Raji (cell line): ENCODE measurements around the gene SH2D3C.
A peak's percentile ranks its signal among the peaks of the same experiment; 100 is the strongest.

Experiments
- POLR2A ChIP-seq: IDR thresholded peaks from 2 replicates; pipeline ENCODE4 v1.6.1; 2011; ENCODE audit warnings: low read depth, low read length, control low read depth; ENCODE audit not compliant: insufficient read depth

SH2D3C gene

DNA sequence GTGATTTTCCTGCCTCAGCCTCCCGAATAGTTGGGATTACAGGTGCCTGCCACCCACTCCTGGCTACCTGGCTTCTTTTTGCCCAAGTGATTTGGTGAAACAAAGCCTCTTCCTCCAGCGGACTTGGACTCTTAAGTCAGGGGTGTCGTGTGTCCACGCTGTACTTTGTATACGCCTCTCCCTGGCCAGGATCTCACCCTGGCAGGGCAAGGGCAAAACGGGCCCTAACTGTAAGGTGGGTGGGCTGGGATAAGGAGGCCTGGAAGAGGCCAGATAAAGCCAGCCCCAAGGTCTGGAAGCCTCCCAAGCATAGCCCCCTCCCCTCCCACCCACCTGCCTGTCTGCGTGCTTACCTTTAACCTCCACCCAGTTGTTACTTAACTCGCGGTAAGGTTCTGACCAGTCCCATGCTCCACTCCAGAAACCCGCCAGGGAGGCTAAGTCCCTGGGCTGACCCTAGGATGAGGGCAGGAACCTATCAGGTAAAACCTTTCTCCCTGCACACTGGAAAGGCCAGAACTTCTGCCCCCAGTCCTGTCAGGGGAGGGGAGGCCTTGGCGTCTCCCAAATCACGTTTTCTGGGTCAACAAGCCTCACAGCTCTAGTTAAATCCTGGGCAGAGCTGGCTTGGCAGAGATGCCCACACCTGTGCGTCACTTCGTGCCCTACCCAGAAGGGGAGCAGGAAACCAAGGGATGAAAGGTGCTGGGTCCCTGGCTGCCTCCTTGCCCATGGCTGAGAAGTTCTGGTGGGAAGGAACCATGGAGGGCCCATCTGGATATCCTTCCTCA, 15.7 kb upstream of the SH2D3C start:
- no peak; the same call in 1 of the 2 replicates for TF ChIP-seq POLR2A

DNA sequence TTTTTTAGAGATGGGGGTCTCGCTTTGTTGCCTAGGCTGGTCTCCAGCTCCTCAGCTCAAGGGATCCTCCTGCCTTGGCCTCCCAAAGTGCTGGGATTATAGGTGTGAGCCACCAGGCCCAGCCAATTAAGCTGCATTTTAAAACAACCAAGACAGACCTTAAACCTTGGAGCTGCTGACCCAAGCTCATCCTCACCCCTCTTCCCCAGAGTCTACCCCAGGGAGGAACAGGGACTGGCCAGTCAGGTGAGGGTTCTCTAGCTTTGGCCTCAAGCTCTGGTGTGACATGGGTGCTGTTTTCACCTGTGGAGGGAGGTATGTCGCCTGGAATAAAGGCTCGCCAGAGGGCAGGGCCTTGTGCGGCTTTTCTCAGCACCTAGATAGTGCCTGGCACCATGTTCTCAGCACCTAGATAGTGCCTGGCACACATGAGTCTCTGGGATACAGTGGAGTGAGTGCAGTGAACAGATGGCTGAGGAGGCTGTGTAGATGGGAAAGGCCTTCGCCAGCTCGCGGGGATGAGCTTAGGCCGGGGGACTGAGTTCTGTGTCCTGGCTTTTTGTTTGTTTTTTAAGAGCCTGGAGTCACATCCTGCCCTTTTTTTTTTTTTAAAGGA, 14.7 kb upstream of the SH2D3C start:
- no peak for TF ChIP-seq POLR2A

GRCh38 chr9:127792417-127793031, 14.1 kb upstream of the SH2D3C start:
- TF ChIP-seq POLR2A = no peak

DNA sequence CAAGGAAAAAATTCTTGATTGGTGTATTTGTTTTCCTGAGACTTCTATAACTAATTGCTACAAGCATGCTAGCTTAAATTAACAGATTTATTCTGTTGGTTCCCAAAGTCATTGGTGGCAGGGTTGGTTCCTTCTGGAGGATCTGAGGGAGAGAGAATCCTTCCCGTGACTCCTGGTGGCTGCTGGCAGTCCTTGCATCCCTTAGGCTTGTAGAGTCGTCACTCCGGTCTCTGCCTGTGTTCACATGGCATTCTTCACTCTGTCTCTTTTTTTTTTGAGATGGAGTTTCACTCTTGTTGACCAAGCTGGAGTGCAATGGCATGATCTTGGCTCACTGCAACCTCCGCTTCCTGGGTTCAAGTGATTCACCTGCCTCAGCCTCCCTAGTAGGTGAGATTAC, 12.6 kb upstream of the SH2D3C start:
- TF ChIP-seq POLR2A = no peak

- no peak for TF ChIP-seq POLR2A
These were observed 11.8 kb upstream of the SH2D3C start for GRCh38 chr9:127790094-127790855.

DNA sequence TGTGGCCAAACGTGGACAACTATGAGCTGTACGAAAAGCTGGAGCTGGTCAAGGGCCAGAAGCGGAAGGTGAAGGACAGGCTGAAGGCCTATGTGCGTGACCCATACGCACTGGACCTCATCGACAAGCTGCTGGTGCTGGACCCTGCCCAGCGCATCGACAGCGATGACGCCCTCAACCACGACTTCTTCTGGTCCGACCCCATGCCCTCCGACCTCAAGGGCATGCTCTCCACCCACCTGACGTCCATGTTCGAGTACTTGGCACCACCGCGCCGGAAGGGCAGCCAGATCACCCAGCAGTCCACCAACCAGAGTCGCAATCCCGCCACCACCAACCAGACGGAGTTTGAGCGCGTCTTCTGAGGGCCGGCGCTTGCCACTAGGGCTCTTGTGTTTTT, 10.7 kb upstream of the SH2D3C start:
- no peak for TF ChIP-seq POLR2A

- TF ChIP-seq POLR2A = no peak
These were observed 10.0 kb upstream of the SH2D3C start for GRCh38 chr9:127788337-127789011.

- no peak for TF ChIP-seq POLR2A
These were observed 8.3 kb upstream of the SH2D3C start for GRCh38 chr9:127786773-127787104.

- peak; percentile 34; the same call in 1 of the 2 replicates for TF ChIP-seq POLR2A
These were observed 7.7 kb upstream of the SH2D3C start, which contains the start of gene CDK9 for GRCh38 chr9:127785933-127786772. Gene CDK9, plus strand, starts transcription at chr9:127786034. Its CDS starts 115 bp downstream, at chr9:127786149.

DNA sequence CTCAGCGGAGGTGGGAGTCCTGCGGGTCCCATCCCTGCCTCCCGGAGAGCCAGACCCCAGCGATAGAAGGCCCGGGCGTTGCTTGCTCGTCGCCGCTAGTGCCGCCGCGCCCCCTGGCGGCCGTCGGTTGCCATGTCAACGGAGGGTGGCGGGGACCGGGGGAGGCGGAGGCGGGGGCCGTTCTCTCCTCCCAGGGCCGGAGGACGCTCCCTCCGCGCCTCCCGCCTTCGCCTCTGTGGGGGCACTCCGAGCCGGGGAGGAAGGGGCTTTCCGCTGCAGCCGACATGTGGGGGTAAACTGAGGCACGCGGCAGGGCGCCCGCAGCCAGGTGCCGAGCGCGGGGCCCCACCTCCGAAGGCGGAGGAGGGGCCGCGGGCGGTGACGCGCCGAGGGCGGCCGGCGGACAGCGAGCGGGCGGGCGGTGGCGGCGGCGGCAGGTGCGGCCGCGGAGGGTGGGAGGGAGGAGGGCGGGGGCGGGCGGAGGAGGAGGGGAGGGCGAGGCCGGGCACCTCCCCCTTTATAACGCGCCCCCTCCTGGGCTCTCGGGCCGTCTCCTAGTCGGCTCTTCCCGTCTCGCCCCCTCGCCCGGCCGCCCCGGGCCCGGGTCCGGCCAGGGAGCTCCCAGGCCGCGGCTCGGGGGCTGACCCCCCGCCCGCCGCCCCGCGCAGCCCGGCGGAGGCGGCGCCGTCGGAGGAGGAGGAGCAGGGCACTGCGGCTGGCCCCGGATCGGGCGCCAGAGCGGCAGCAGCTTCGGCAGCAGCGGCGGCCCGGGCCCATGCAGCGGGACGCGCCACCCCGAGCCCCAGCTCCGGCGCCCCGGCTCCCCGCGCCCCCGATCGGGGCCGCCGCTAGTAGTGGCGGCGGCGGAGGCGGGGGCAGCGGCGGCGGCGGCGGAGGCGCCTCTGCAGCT, 6.8 kb upstream of the SH2D3C start:
- TF ChIP-seq POLR2A = peak; percentile 17

- TF ChIP-seq POLR2A = peak; percentile 30; the same call in 1 of the 2 replicates
These were observed 4.9 kb upstream of the SH2D3C start for GRCh38 chr9:127783111-127784008.

- TF ChIP-seq POLR2A = no peak
These were observed 3.3 kb upstream of the SH2D3C start for GRCh38 chr9:127781806-127782205.
